GM19467 (cell line): ENCODE data around the gene WDR82.

Experiments used
- ATAC-seq: cut with Tn5 transposase; IDR thresholded peaks from one replicate; pipeline ENCODE4 v1.9.1; 2021; ENCODE audit warnings: mild to moderate bottlenecking, moderate library complexity; ENCODE audit not compliant: unreplicated experiment

Gene WDR82

DNA sequence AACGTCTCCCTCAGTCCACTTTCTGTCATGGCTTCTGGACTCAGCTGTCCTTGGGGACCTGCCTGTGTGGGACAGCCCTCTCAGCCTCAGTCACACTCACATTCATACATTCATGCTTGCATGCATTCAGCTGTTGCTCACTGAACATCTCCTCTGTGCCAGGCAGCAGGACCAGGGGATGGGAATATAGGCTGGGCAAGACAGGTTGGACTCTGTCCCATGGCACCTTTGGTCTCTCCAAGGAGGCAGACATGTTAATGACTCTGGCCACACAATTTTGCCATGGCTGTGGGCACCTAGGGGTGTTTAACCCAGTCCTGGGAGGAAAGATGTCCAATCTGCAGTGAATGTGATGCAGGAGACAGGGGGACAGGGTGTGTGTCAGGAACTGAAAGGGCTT, 29.9 kb upstream of the WDR82 start:
- no peak for ATAC-seq

DNA sequence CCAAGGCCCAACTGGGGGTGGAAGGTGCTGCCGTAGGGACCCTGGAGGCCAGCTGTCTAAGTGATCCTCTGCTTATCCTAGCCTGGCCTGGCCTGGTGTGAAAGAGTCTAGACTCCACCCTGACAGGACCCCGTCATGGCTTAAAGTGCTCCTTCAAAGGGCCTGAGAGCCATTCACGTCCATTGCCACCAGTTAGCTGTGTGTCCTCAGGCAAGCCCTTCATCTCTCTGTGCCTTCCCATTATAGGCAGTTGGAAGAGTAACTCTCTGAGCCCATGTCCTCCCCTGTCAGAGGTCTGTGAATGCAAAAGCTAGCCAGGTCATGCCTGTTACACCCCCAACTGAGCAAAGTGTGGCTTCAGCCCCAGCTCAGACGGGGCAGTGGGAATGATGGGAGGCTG, 28.5 kb upstream of the WDR82 start:
- ATAC-seq = no peak

DNA sequence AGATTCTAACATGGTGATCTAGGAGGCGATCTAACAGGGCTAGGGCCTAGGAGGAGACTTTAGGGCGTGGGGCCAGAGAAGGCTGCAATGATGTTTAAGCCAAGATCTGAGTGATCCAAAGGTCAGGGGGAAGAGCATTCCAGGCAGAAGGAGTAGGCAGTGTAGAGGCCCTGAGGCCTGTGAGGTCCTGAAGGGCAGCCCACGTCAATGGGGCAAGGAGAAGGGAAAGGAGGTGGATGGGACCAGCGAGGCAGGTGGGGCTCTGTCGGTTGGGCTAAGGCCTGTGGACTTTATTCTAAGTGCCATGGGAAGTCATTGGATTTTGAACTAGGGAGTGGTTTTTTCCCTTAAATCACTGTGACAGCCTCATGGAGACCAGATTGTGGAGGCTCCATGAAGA, 27.5 kb upstream of the WDR82 start:
- ATAC-seq = no peak

DNA sequence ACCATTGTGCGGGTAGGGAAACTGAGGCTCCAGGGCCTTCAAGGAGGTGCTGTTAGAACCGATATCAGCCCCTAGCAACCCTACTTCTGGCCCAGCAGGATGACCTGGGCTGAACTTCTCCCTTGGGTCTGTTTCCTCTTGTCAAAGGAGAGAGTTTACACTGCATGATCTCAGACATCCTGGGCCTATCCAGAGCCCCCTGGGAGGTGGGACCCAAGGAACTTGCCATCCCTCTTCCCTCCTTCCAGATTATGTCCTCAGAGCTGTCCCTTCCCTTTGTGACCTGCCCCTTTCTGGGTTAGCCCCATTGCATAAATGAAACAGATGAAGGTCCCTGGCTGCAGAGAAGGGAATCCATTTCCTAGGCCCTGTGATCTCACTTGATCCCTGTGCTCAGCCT, 25.4 kb upstream of the WDR82 start:
- no peak for ATAC-seq

DNA sequence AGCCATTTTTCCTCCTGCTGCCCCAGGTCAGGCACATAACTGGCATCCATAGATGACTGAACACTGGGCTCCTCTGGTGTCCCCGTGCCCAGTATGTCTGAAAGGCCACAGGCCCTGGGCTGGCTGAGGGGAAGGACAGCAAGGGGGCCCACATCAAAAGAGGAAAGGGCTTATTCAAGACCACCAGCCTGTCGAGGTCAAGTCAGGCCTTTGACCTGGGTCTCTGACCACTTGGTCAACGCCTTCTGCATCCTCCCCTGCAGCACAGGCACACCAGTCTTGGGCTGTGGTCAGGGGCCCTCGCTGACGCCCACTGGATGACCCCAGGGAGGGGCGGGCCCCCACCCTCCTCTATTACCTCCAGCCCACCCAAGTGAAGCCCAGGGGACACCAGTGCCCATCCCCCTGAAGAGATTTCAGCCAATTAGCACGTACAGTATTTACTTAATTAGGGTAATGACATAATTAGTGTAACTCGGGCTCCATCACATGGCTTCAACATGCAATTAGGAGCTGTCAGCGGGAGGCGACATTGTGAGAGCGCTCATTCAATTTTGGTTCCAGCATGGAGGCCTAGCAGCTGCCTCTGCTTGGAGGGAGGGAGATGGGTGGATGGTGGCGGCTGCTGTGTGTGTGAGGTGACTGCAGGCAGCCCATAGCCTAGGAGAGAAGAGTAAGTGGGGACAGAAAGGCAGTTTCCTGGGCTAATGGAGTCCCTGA, 24.1 kb upstream of the WDR82 start:
- ATAC-seq = no peak

DNA sequence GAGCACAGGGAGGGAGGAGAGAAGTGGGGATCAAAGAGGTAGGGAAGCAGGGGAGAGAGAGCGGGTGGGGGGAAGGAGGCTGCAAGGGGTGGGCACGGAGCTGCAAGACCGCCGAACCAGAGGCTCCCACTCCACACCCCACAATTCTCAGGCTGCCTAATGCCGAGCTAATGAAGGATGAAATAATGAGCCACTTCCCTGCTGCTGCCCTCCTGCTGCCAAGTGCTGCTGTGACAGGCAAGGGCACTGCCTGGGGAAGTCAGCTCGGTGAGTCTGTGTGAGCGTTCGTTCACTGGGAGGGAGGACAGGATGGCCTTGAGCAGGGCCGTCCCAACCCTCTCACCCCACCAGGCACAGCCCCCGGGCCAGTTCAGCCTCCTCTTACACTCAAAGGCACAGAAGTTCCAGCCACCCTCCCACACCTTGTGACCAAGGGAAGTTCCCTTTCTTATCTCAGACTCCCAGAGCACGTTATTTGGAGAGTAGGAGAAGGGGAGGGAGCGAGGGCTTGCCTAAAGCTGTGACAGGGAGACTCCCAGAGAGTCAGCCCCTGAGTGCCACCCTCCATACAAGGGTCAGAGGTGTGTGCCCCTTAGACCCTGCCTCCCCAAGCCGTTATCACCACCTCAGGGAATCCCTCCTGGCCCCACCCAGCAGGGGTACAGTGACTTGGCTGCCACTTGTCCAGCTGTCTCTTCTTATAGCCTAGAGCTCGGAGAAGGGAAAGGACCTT, 21.6 kb upstream of the WDR82 start:
- no peak for ATAC-seq

DNA sequence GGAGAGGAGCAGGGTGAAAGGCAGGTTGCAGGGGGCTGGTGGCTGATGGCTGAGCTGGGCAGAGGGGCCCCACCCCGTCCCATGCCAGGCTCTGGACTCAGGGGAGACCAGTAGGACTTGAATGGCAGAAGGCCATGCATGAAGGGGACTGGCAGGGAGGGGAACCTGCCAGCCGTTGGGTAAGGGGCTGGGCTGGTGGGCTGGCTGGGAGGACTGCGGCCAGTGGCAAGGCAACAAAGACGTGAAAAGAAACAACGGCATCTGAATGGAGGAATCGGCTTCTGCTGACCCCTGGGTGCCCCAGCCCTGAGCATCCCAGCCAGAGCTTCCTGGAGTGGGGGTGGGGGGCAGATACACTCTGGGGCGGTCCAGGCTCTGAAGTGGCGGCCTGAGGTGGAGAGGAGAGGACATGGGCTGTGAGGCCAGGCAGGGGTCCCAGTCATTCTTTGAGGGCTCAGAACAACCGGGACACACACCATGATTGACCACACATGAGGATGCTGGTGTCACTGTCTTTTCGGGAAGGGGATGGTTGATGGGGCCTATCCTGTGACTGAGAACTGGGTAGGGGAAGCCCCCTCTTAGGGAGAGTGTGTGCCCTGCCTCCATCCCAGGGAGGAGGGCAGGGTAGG, 20.9 kb upstream of the WDR82 start:
- ATAC-seq = no peak

DNA sequence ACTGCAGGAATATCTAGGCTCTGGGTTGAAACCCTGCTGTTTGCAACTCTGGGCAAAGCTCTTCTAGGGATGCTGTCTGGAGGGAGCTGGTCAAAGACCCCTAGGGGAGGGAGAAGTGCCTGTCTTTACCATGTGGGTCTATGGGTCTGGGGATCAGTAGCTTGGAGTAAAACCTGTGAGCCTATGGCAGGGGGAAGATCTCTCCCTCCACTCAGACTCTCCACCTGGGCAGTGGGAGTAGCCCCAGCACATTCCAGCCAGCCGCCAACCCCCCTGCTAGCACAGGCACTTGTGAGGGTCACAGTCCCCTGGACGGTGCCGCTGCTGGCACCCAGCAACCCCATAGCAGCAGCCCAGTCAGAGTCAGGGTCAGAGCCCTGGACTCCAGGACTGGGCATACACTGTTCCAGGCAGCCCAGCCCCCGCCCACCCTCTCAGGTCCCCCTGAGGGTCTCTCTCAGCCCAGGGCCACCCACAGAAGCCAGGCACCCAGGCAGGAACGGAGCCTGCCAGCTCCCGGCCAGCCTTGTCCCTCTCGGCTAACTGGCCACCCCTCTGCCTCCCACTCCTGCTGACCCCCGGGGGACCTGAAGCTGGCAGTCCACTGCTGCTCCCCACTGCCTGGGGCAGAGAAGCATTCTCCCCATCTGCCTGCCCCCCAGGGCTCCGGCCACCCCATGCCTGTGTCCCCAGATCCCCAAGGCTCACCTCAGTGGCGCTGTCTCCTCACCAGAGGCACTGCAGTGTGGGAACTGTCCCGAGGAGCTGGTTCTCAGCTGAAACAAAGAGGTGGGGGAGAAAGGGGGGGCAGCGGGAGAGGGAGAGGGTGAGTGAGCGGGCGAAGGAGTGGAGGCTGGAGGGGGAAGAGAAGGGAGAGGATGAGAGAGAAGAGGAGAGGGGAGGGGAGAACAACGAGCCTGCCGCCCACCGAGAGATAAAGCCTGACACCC, 20.0 kb upstream of the WDR82 start:
- ATAC-seq = no peak

DNA sequence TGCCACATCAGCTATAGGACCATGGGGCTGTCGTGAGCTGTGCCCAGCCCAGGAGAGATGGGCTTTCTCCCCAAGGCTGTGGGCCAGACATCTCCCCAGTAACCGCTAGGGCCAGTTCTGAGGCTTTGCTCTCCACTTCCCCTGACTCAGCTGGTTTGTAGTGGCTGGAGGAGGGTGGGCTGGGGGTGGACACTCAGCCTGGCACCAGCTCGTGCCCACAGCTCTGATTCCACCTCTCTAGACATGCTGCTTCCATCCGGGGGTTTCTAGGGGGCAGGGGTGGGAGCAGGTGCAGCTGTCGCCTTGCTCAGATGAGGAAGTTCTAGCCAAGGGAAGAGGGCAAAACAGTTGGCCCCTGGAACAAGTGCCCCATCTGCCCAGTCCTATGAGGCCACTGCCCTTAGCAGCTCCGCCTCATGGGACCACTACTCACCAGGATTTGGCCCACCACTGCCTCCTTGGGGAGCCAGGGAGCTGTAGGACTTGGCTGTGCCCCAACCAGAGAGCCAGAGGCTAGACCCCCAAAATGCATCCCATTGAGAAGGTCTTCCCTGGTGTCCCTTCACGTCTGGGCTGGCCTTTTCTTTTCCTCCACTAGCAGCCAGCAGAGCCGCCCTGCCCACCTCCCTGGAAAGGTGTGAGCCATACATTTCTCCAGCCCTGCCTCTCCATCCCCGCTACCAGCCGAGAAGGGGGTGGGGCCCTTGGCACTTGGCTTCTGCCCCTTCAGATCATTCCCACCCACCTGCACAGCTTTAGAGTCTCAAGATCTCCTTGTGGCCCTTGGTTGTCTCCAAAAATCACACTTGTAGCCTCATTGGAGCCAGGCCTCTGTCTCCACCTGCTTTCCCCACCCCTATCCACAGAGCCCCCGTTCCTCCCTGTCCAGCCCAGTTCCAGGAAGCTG, 19.0 kb upstream of the WDR82 start:
- ATAC-seq = no peak

DNA sequence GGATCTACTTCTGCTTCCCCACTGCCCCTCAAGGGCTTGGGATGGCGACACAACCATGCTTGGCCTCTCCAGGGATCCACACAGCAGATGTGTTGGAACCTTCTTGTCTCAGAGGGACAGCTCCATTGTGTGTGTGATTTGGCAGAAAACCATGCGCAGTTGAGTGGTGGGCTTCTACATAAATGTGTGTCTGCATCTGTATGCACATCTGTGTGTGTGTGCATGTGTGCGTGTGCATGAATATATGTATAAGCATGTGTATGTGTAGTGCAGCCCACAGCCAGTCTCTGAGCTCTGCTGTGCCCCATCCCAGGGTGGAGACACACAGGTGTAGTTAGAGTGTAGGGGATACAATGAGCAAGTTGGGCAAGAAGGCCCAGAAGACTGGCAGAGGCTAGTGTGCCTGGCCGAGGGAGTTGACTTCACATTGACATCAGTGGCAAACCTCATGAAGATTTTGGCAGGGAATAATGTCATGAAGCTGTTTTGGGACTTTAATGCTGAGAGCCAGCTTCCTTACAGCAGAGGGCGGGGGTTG, 17.3 kb upstream of the WDR82 start:
- no peak for ATAC-seq

DNA sequence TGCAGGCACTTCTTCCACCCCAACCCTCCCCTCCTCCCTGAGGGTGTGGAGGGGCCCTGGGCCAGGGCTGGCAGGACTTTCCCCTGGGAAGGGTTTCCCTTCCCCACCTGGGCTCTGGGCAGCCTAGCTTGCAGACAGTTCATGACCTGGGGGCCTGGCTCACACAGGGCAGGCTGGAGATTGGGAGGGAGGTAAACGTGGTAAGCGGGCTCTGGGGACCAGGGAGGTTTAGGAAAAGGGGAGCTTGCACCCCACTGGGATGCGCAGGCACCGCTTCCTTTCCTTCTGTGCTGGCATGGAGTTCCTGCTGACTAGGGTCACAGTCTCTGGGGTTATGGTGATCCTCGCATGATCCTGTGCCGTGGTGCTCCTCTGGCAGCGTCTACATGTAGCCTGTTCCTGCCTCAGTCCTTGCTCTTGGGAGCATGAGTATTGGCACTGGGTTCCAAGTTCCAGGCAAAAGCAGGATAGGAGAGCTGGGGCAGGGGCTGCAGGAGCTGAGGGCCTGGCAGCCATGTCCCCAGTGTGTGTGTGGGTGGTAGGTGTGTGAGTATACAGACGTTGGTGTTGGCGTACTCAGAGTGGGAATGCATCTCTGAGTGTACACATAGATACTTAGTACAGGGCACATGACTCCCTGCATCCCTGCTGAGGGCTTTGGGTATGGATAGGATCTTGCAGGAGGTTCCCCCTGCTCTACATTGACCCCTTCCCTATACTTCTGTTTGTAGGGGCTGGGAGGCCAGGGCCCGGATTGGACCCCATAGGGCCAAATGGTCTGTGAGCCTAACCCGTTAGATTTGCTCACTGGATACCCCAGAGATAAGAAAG, 16.1 kb upstream of the WDR82 start:
- no peak for ATAC-seq

DNA sequence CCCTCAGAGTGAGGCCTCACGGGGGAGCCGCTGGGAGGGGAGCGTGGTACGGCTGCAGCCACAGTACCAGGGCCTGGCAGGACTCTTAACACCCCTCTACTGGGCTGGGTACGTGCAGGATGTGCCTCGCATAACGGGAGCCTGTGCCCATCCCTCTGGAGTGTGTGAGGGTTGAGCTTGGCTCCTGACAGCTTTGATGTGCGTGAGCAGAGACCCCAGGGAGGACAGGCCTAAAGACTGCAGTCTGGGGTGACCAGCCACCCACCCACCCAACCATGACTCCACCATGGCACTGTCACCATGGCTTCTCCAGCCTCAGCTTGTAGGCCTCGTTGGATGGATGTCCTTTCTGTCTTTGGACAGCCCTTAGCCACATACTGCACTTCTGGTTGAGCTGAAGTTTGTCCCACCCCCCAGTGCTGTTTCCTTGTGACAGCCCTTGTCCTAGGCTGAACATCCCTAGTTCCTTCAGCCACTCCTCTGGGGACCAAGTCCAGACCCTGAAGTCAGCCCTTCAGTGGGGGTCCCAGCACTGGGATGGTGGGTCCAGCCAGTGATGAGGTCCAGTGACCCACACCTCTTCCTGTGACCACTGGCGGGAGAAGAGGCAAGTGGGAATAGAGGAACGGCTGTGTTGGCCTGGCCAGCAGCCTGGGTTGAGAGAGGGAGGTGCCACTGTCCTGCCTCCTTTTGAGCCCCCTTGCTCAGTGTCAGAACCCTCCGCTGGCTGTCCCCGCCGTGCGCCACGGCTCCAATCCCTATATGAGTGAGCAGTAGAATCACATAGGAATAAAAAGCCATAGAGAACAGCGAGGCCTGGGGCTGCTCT, 15.3 kb upstream of the WDR82 start:
- ATAC-seq = no peak

DNA sequence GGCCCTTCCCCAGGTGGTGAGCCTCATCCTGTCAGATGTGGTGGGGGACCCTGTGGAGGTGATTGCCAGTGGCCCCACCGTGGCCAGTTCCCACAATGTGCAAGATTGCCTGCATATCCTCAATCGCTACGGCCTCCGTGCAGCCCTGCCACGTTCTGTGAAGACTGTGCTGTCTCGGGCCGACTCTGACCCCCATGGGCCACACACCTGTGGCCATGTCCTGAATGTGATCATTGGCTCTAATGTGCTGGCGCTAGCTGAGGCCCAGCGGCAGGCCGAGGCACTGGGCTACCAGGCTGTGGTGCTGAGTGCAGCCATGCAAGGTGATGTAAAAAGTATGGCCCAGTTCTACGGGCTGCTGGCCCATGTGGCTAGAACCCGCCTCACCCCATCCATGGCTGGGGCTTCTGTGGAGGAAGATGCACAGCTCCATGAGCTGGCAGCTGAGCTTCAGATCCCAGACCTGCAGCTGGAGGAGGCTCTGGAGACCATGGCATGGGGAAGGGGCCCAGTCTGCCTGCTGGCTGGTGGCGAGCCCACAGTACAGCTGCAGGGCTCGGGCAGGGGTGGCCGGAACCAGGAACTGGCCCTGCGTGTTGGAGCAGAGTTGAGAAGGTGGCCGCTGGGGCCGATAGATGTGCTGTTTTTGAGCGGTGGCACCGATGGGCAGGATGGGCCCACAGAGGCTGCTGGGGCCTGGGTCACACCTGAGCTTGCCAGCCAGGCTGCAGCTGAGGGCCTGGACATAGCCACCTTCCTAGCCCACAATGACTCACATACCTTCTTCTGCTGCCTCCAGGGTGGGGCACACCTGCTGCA, 14.0 kb upstream of the WDR82 start:
- no peak for ATAC-seq

DNA sequence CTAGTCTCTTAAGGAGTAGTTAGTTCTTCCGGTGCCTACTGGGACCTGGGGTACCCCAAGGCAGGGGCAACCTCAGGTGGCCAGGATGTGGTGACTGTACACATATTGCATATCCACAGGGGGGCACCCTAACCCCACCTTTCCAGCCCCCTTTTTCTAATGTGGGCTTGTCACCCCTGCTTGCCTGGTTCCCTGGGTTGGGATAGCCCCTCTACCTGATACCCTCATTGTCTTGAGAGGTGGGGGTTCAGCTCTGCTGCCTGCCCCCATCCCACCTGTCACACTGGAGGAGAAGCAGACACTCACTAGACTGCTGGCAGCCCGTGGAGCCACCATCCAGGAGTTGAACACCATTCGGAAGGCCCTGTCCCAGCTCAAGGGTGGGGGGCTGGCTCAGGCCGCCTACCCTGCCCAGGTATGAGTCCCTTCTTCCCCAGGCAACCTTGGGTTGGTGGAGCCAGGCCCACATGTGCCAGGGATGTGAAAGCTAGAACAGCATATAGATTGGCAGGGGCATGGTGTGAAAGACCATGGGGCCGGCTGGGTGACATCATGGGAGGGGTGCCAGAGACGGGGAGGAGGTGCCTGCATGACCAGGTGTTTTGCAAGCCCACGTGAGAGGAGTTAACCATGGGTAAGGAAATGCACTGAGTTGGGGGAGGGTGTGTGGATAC, 13.2 kb upstream of the WDR82 start:
- no peak for ATAC-seq

DNA sequence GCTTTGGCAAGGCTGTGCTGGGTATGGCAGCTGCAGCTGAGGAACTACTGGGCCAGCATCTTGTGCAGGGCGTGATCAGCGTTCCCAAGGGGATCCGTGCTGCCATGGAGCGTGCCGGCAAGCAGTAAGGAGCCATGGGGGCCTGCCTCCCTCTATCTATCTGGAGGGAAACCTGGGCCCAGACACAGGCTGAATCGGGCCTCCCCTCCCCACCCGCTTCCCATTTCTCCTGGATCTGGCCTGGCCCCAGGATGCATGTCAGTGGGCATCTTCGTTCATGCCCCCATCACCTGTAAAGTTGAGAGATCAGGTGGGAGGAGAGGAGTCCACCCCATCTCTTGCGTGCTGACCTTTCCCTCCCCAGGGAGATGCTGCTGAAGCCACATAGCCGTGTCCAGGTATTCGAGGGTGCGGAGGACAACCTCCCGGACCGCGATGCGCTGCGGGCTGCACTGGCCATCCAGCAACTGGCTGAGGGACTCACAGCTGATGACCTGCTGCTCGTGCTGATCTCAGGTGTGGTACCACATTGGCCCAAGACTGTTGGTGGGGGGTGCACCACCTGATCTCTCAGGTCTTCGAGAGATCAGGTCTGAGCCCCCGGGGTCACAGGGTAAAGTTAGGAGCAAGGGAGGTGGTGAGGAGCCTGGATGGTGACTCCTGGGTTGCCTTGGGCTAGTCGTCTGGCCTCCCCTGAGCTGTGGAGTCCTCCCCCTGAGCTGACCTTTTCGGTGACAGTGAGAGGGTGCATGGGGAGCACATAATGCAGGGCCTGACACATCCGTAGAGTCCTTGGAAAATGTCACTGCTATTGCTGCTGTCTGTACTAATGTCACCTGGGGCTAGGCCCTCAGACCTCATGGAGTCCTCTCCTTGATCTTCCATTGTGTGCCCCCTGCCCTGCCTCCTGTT, 12.4 kb upstream of the WDR82 start:
- no peak for ATAC-seq
